Activated T-cell treated with anti-CD3 and anti-CD28 coated beads, Interleukin-2, amount 50 U/mL, for 24 hours (primary cell): ENCODE measurements around the gene PCED1B.

Experiments used
- DNase-seq: peaks from one replicate; pipeline ENCODE4 v3.0.0-alpha.2; 2020
- H3K27ac Mint-ChIP-seq: 2 replicates; pipeline ENCODE4 v1.8.0; 2020; ENCODE audit warnings: mild to moderate bottlenecking, mixed read lengths
- H3K27me3 Mint-ChIP-seq: 2 replicates; pipeline ENCODE4 v1.8.0; 2020; ENCODE audit warnings: mixed read lengths
- H3K36me3 Mint-ChIP-seq: 2 replicates; pipeline ENCODE4 v1.8.0; 2020; ENCODE audit warnings: low read depth, mixed read lengths
- H3K4me1 Mint-ChIP-seq: 2 replicates; pipeline ENCODE4 v1.8.0; 2020; ENCODE audit warnings: low read depth, mixed read lengths
- H3K4me3 Mint-ChIP-seq: 2 replicates; pipeline ENCODE4 v1.8.0; 2020; ENCODE audit warnings: mild to moderate bottlenecking, moderate library complexity, mixed read lengths
- H3K9me3 Mint-ChIP-seq: 2 replicates; pipeline ENCODE4 v1.8.0; 2020; ENCODE audit warnings: mixed read lengths

PCED1B gene

DNA sequence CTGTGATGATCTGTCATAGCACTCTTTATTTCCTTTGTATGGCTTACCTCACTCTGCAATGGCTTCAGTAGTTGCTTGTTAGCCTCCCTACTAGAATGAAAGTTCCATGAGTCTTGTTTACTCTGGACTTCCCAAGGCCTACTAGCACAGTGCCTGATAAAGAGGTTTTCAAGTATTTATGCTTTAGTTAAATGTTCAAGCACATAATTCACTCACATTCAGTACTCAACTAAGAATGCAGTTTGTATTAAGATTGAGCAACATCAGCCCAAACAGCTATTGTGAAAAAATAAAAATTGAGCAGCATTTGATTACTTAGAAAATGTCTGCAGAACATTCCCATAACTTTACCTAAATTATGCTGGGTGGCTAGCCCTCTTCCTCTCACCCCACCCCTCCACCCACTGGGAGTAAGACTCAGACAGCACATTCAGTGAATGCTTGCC is 159.3 kb downstream of the PCED1B start:
- Mint-ChIP-seq H3K36me3 (peaks cover 77% of the 10 kb centered on the region), H3K4me3 (no peak overlapping the region), H3K4me1 (peaks cover 49% of the 10 kb centered on the region), H3K27ac (peak overlapping the region; percentile 70), H3K9me3 (peaks cover 10% of the 10 kb centered on the region), H3K27me3 (no peaks in the 10 kb centered on the region)
- no peak for DNase-seq

DNA sequence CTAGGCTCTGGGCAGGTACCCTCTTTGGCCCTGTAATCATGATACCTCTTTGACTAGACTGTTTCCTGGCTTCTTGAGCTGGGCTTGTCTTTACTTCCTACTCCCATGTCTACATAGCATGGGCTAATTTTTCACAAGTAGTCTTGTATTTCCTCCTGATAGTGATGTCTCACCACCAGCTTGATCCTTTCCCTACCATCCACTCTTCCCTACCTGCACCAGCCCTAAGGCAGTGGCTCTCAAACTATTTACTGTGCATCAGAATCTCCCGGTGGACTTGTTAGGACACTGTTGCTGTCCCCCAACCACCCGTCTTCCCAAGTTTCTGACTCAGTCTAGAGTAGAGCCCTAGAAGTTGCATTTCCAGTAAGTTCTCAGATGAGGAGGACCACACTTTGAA is 163.0 kb downstream of the PCED1B start:
- Mint-ChIP-seq H3K27me3 (no peaks in the 10 kb centered on the region), H3K4me1 (peaks cover 35% of the 10 kb centered on the region), H3K9me3 (peaks cover 2% of the 10 kb centered on the region), H3K36me3 (peaks cover 57% of the 10 kb centered on the region), H3K4me3 (no peak overlapping the region), H3K27ac (no peak overlapping the region)
- no peak for DNase-seq

DNA sequence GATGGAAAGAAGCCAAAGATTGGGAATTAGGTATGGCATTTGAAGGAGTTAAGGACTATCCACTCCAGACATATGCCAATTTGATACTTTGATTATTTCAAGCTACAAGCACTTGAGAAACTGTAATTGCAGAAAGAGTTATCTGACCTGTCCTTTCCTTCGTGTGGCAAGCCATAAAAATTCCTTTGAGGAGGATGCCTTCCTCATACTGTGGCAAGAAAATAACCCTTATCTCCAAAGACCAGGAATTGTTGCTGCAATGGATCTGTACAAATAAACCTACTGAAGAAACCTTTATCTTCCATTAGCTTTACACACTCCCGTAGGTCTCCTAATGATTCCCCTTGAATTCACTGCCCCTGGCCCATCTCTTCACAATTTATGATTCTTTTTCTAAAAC is 165.4 kb downstream of the PCED1B start:
- peaks cover 53% of the 10 kb centered on the region for H3K36me3 Mint-ChIP-seq
- H3K4me1 Mint-ChIP-seq: peaks cover 17% of the 10 kb centered on the region
- peaks cover 2% of the 10 kb centered on the region for H3K9me3 Mint-ChIP-seq
- H3K27me3 Mint-ChIP-seq: no peaks in the 10 kb centered on the region
- no peak overlapping the region for H3K4me3 Mint-ChIP-seq
- DNase-seq: no peak
- no peak overlapping the region for H3K27ac Mint-ChIP-seq

DNA sequence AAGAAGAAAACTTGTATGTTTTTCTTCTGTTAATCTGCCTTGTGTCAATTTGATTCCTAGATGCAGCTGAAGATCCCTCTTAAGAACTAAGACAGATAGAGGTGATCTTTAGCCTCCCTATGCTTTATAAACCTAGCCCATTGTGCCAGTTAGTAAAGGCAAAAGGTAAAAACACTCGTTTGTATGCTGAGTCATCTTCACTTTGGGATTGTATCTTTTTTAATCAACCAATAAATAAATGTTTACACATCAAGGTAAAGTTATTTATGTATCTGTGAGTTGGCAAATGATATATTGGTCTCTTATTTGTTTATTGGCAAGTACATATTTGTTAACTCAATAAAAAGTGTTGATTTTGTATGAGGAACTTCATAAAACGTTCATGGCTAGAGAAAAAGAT is 166.2 kb downstream of the PCED1B start:
- H3K27ac Mint-ChIP-seq: no peak overlapping the region
- H3K4me3 Mint-ChIP-seq: no peak overlapping the region
- peaks cover 12% of the 10 kb centered on the region for H3K4me1 Mint-ChIP-seq
- no peaks in the 10 kb centered on the region for H3K27me3 Mint-ChIP-seq
- DNase-seq: no peak
- H3K36me3 Mint-ChIP-seq: peaks cover 54% of the 10 kb centered on the region
- peaks cover 2% of the 10 kb centered on the region for H3K9me3 Mint-ChIP-seq

DNA sequence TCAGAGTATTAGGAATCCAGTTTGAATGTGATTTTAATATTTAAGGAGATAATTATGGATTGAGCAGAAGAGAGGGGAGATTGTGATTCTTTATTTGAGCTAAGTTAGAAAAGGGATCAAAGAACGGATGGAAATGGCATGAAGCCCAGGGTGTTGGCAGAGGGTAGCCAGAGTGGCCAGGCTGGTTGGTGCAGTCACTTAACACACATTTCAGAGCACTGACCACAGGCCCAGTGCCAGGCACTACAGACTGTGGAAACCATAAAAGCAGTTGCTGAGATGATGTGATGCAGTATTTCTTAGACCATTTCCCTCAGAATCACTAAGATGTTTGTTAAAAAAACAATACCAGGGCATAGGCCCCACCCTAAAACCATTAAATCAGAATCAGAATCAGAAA is 168.0 kb downstream of the PCED1B start:
- H3K9me3 Mint-ChIP-seq: peaks cover 15% of the 10 kb centered on the region
- no peak overlapping the region for H3K27ac Mint-ChIP-seq
- peaks cover 59% of the 10 kb centered on the region for H3K36me3 Mint-ChIP-seq
- DNase-seq: no peak
- peaks cover 4% of the 10 kb centered on the region for H3K4me1 Mint-ChIP-seq
- no peak overlapping the region for H3K4me3 Mint-ChIP-seq
- H3K27me3 Mint-ChIP-seq: no peaks in the 10 kb centered on the region

DNA sequence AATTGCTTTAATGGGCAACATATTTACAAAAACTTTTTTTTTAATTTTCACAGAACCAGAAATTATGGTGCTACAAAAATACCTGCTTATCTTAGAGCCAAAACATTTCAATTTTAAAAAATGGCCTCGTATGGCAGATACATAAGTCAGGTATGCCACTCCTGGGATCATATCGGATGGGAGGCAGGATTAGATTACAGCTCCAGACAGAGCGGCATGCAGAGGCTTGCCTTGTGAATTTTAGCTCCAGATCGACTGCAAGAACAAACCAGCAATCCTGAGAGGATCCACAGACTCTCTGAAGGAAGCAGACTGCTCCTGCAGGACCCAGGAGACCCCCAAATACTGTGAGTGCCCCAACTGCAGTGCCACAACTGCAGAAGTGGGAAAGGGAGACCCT is 169.7 kb downstream of the PCED1B start:
- peaks cover 8% of the 10 kb centered on the region for H3K4me1 Mint-ChIP-seq
- no peak overlapping the region for H3K4me3 Mint-ChIP-seq
- H3K9me3 Mint-ChIP-seq: peaks cover 28% of the 10 kb centered on the region
- no peak overlapping the region for H3K27ac Mint-ChIP-seq
- DNase-seq: no peak
- peaks cover 66% of the 10 kb centered on the region for H3K36me3 Mint-ChIP-seq
- H3K27me3 Mint-ChIP-seq: no peaks in the 10 kb centered on the region

DNA sequence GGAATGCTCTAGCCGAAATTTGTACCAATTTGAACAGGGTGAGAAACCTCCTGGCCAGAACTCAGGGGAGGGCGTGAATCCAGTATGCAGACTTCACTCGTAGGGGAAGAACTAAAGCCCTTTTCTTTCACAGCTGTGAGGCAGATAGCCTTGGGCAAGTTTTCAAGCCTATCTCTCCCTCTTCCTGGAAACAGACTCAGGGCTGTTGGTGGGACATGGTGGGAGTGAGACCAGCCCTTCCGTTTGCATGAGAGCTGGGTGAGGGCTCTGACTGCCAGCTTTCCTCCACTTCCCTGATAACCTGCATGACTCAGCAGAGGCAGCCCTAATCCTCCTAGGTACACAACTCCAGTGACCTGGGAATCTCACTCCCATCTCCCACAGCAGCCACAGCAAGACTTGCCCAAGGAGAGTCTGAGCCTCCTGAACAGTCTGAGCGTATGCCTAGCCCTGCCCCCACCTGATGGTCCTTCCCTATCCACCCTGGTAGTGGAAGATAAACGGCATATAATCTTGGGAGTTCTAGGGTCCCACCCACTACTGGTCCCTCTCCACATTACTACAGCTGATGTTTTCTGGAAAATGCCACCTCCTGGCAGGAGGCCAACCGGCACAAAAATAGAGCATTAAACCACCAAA is 170.4 kb downstream of the PCED1B start:
- peaks cover 8% of the 10 kb centered on the region for H3K4me1 Mint-ChIP-seq
- H3K4me3 Mint-ChIP-seq: no peak overlapping the region

DNA sequence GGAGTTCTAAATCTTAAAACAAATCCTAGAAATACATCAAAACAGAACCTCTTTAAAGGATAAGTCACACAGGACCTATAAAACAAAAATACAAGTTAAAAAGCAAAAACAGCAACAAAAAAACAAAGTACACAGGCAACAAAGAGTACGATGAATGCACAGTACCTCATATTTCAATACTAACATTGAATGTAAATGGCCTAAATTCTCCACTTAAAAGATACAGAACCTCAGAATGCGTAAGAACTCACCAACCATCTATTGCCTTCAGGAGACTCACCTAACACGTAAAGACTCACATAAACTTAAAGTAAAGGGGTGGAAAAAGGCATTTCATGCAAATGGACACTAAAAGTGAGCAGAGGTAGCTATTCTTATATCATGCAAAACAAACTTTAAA is 172.5 kb downstream of the PCED1B start:
- H3K4me3 Mint-ChIP-seq: no peak overlapping the region

More for the DNA sequence above, 170.4 kb downstream of the PCED1B start:
- H3K27ac Mint-ChIP-seq: no peak overlapping the region
- peaks cover 61% of the 10 kb centered on the region for H3K36me3 Mint-ChIP-seq
- DNase-seq: no peak
- no peaks in the 10 kb centered on the region for H3K27me3 Mint-ChIP-seq
- H3K9me3 Mint-ChIP-seq: peaks cover 30% of the 10 kb centered on the region

DNA sequence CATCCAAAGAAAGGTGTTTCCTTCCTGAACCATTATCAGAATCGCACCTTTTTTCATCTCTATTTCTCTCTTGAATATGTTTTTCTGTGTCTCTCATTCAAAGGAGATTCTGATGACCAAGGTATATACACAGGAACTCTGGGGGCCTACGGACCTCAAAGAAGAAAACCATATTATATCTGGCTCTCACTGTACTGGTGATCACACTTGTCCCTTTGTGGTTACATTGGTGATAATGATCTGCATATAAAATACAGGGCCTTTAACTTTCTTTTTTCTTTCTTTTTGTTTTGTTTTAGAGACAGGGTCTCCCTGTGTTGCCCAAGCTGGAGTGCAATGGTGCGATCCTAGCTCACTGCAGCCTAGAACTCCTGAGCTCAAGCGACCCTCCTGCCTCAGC is 185.5 kb downstream of the PCED1B start:
- Mint-ChIP-seq H3K36me3 (no peaks in the 10 kb centered on the region), H3K27ac (no peak overlapping the region), H3K9me3 (peaks cover 8% of the 10 kb centered on the region), H3K4me1 (peaks cover 41% of the 10 kb centered on the region), H3K4me3 (no peak overlapping the region), H3K27me3 (no peaks in the 10 kb centered on the region)
- no peak for DNase-seq

More for the DNA sequence above, 172.5 kb downstream of the PCED1B start:
- peaks cover 62% of the 10 kb centered on the region for H3K36me3 Mint-ChIP-seq
- no peak overlapping the region for H3K27ac Mint-ChIP-seq
- no peak for DNase-seq
- H3K27me3 Mint-ChIP-seq: no peaks in the 10 kb centered on the region
- peaks cover 8% of the 10 kb centered on the region for H3K4me1 Mint-ChIP-seq
- H3K9me3 Mint-ChIP-seq: peaks cover 40% of the 10 kb centered on the region

DNA sequence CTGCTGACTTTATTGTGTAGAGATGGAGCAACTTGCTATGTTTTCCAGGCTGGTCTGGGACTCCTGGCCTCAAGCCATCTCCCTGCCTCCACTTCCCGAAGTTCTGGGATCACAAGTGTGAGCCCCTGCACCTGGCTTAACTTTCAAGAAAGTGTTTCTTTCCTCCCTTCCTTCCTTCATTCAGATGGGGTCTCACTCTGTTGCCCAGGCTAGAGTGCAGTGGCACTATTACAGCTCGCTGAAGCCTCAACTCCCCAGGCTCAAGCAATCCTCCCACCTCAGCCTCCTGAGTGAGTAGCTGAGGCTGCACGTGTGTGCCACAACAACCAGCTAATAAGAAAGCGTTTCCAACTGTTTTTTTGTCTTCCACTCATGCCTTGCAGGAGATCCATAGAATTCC is 186.0 kb downstream of the PCED1B start:
- Mint-ChIP-seq H3K9me3 (peaks cover 8% of the 10 kb centered on the region), H3K4me1 (peaks cover 43% of the 10 kb centered on the region), H3K27ac (no peak overlapping the region)

DNA sequence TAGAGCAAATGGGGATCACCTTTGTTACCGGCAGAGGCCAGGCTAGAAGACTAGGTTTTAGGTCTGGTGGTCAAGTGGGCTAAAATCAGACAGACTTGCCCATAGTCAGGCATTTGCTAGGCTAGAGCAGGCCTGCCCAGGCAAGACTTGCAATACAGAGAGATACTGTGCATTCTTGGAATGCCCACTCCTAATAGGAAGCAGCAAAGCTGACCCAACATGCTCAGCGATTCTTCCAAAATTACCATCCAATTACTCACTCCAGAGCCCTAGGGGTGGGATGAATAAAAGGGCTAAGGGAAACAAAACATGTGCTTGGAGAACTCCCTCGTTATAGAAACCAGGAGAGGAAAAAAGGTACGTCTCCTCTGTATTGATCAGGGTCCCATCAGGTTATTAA is 188.2 kb downstream of the PCED1B start:
- Mint-ChIP-seq H3K4me1 (peaks cover 63% of the 10 kb centered on the region), H3K9me3 (peaks cover 8% of the 10 kb centered on the region), H3K27me3 (no peaks in the 10 kb centered on the region), H3K4me3 (no peak overlapping the region), H3K36me3 (no peaks in the 10 kb centered on the region), H3K27ac (no peak overlapping the region)
- no peak for DNase-seq

More for the DNA sequence above, 186.0 kb downstream of the PCED1B start:
- DNase-seq: no peak
- Mint-ChIP-seq H3K27me3 (no peaks in the 10 kb centered on the region), H3K4me3 (no peak overlapping the region), H3K36me3 (no peaks in the 10 kb centered on the region)

- Mint-ChIP-seq H3K4me3 (no peak overlapping the region), H3K27me3 (no peaks in the 10 kb centered on the region), H3K36me3 (no peaks in the 10 kb centered on the region), H3K4me1 (peaks cover 75% of the 10 kb centered on the region), H3K27ac (peak overlapping the region; percentile 39), H3K9me3 (peaks cover 8% of the 10 kb centered on the region)
- DNase-seq: no peak
These were observed 189.4 kb downstream of the PCED1B start for GRCh38 chr12:47268501-47269454.

DNA sequence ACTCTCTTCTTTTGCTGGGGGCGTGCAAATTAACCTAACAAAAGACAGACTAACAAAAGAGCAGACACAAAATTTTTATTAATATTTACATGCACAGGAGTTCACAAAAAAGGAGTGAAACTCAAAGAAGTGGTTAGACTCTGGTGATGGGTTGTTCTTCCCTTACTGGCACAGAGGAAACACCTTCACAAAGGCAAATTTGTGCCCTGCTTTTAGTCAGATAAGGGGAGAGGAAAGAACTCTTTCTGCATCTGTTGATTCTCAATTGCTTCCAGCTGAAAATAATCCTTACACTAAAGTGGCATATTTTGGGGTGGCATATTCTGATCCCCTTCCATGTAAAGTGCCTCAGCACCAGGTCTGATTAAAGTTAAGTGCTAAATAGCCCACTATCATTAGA is 190.5 kb downstream of the PCED1B start:
- Mint-ChIP-seq H3K4me3 (no peak overlapping the region), H3K27ac (peak overlapping the region; percentile 89), H3K36me3 (no peaks in the 10 kb centered on the region), H3K4me1 (peaks cover 75% of the 10 kb centered on the region), H3K27me3 (no peaks in the 10 kb centered on the region), H3K9me3 (peaks cover 8% of the 10 kb centered on the region)
- no peak for DNase-seq

DNA sequence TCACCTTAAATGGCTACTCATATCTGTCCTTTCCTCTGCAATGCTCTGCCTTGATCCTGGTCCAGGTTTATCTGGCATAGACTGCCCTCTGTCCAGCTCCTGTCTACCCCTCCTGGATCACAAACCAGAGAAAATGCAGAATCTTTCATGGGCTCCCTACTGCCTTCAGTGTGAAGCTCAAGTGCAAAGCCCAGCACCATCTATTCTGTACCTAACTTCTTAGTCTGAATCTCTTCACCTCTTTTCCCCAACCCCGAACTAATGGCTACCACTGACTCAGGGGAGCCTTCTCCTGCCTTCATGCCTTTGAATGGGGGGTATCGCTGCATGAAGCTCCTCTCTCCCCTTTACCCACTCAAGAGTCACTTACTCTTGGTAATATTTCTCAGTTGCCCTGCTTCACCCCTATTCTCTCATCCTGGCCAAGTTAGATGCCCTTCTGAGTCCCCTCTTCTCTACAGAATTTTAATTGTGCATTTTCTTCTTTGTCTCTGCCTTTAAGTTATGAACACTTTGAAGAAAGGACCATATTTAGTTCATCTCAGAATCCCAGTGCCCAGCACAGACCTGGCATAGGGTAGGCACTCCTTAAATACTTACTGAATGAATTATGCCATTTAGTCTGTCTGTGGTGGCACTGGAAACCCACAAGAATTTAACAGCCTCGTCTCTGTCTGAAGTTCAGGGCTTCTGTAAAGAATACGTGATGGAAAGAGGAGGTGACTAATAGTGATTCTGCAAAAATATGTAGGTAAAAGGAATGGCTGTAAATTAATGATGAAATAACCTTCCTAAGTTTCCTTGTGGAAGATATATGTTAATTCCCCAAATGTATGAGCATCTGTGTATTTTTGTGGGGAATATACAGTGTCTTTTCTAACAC is 191.6 kb downstream of the PCED1B start:
- no peaks in the 10 kb centered on the region for H3K27me3 Mint-ChIP-seq
- H3K4me1 Mint-ChIP-seq: peaks cover 75% of the 10 kb centered on the region
- no peak for DNase-seq

More for the DNA sequence above, 191.6 kb downstream of the PCED1B start:
- Mint-ChIP-seq H3K27ac (peak overlapping the region; percentile 89), H3K9me3 (peaks cover 8% of the 10 kb centered on the region), H3K36me3 (no peaks in the 10 kb centered on the region), H3K4me3 (peak overlapping the region; percentile 39)
